Prostate gland (tissue), 2 donors: ENCODE results near the gene BRAT1. TPM values are rescaled to one million over a fixed set of nuclear protein-coding genes. Genes with fewer than 3 reads are reported as not detected.
"Not testable (repeated sequence)": the region's sequence is repeated elsewhere in the genome, so short reads cannot be mapped to it uniquely, and the experiment has no call there.

ENCODE experiments used
- DNase-seq: peaks from one replicate; pipeline ENCODE4 v3.0.0-alpha.2; 2019; ENCODE audit warnings: low spot score
- H3K27ac ChIP-seq, 2 donors: fragments of 200-600 bp; sonication (generic); 2 replicates each; pipeline ENCODE4 v1.5.1; 2017 to 2019
- H3K27me3 ChIP-seq: fragments of 200-600 bp; sonication (generic); replicated peaks from 2 replicates; pipeline ENCODE4 v1.5.1; 2019; ENCODE audit not compliant: insufficient read depth
- H3K36me3 ChIP-seq, 2 donors: fragments of 200-600 bp; sonication (generic); 1 replicate in 1 of 2; 2 replicates in 1 of 2; pipeline versions ENCODE4 v1.5.1 to v1.8.1; 2017 to 2019
- H3K4me1 ChIP-seq: fragments of 200-600 bp; sonication (generic); replicated peaks from 2 replicates; pipeline ENCODE4 v1.5.1; 2019
- H3K4me3 ChIP-seq, 2 donors: fragments of 200-600 bp; sonication (generic); 2 replicates each; pipeline ENCODE4 v1.5.1; 2017 to 2019
- H3K9me3 ChIP-seq: fragments of 200-600 bp; sonication (generic); 2 replicates; pipeline ENCODE4 v1.5.1; 2017
- POLR2A ChIP-seq: fragments of 450-650 bp; IDR thresholded peaks from one replicate; pipeline ENCODE4 v1.6.1; 2016; ENCODE audit warnings: antibody characterized with exemption, mild to moderate bottlenecking
- POLR2AphosphoS5 ChIP-seq: sonication (generic); formaldehyde crosslinking; IDR thresholded peaks from one replicate; pipeline ENCODE4 v1.6.1; 2017; ENCODE audit warnings: antibody characterized with exemption
- WGBS: methylation state at CpG from one replicate; pipeline ENCODE4 v1.1.5; 2018; 5-methylcytosine and 5-hydroxymethylcytosine counted together
- intact Hi-C: fragments of 100-400 bp; cut with DNase I; formaldehyde crosslinking; loops from one replicate; pipeline ENCODE4 v1.14.2; 2022
- total RNA-seq, 2 donors: library from RNA; depleted of rRNA; stranded (reverse); fragments of >200 nt; gene quantifications; one replicate each; pipeline ENCODE4 v1.1.0, GENCODE V29; 2016
- TF ChIP-seq, protein P1 (sequence below), 4 experiments: fragments of 200-600 bp in 2 of 4; fragments of 450-650 bp in 2 of 4; sonication (generic) in 2 of 4; IDR thresholded peaks; 1 replicate in 3 of 4; 2 replicates in 1 of 4; pipeline ENCODE4 v1.5.1; 2016 to 2019; ENCODE audit warnings: antibody characterized with exemption in 4 of 4, mild to moderate bottlenecking in 2 of 4, moderate library complexity in 2 of 4

Gene BRAT1
- total RNA-seq, 2 donors from 2014 or later = 83.9 to 113 TPM

DNA sequence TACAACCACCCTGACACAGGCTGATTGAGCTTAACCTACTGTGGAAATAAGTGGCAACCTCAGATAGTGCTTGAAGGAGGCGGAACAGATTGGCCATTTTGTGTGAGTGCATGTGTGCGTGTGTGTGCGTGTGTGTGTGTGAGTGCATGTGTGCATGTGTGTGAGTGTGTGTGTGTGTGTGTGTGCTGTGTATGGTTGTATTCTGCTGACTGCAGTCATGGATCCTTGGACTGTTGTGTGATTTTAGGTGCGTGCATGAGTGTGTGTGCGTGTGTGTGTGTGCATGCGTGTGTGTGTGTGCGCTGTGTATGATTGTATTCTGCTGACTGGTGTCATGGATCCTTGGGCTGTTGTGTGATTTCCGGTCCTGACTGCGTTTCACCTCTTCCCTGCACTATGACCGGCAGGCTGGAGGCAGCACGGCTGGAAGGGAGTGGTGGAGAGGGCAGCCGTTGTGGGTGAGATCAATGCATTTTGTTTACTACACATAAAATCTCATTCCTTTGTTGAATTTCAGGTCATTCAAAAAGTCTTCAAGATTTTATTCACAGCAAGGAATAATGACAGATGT, 9.7 kb upstream of the BRAT1 start:
- Histone ChIP-seq H3K4me3 (no peak overlapping the region), H3K4me1 (peaks cover 2% of the 10 kb centered on the region), H3K36me3 (no peaks in the 10 kb centered on the region), H3K27me3 (no peaks in the 10 kb centered on the region), H3K27ac (no peak overlapping the region), H3K9me3 (no peaks in the 10 kb centered on the region)
- TF ChIP-seq POLR2AphosphoS5 (no peak), POLR2A (no peak)
- TF ChIP-seq, protein P1, sequence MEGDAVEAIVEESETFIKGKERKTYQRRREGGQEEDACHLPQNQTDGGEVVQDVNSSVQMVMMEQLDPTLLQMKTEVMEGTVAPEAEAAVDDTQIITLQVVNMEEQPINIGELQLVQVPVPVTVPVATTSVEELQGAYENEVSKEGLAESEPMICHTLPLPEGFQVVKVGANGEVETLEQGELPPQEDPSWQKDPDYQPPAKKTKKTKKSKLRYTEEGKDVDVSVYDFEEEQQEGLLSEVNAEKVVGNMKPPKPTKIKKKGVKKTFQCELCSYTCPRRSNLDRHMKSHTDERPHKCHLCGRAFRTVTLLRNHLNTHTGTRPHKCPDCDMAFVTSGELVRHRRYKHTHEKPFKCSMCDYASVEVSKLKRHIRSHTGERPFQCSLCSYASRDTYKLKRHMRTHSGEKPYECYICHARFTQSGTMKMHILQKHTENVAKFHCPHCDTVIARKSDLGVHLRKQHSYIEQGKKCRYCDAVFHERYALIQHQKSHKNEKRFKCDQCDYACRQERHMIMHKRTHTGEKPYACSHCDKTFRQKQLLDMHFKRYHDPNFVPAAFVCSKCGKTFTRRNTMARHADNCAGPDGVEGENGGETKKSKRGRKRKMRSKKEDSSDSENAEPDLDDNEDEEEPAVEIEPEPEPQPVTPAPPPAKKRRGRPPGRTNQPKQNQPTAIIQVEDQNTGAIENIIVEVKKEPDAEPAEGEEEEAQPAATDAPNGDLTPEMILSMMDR (IDR thresholded peaks at IDR 0.05) = no peak
- DNase-seq = no peak
- intact Hi-C loops = loop anchor here (5.0 kb wide), 1 partner anchor 117 kb away; no protein-coding TSS in a partner anchor
- WGBS = 83% methylated on average over 12 of the region's 12 CpGs

DNA sequence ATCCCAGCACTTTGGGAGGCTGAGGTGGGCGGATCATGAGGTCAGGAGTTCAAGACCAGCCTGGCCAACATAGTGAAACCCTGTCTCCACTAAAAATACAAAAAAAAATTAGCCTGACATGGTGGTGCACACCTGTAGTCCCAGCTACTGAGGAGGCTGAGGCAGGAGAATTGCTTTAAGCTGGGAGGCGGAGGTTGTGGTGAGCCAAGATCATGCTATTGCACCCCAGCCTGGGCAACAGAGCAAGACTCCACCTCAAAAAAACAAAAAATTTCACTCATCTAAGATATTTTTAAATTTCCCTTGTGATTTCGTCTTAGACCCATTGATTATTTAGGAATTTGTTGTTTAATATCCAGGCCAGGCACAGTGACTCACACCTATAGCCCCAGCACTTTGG, 8.6 kb upstream of the BRAT1 start:
- WGBS = 98% methylated on average over 3 of the region's 3 CpGs
- H3K27ac ChIP-seq, H3K4me1 ChIP-seq, intact Hi-C loops, H3K27me3 ChIP-seq, H3K9me3 ChIP-seq, H3K4me3 ChIP-seq, DNase-seq, H3K36me3 ChIP-seq: not testable (repeated sequence)

DNA sequence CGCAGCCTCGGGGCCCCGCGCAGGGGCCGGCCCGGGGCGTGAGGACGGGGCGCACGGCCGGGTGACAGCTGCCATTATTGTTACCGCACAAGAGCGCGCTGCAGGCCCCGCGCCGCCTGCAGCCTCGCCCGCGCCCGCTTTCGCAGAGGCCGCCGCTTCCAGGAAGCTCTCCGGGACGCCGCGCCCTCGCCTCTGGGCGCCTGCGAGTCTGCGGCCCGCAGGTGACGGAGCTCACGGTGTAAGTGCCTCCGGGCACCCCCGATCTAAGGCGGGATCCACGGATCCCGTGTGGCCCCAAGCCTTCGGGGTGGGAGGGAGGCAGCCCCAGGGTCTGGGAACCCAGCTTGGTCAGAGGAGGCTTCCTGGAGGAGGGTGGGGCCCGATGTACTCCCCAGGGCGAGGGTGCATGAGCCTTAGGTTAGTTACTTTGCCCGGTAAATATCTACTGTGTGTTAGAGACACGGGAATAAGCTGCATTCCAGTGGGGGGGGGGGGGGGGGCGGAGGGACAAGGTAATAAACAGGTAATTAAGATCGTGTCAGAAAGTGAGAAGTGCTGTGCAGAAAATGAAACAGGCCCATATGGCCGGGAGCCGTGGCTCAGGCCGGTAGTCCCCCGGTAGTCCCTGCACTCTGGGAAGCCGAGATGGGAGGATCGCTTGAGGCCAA, 4.1 kb upstream of the BRAT1 start:
- Histone ChIP-seq H3K9me3 (no peaks in the 10 kb centered on the region), H3K4me3 (peak overlapping the region; percentile 86 to 92), H3K36me3 (no peaks in the 10 kb centered on the region), H3K27ac (peak overlapping the region; percentile 57 to 61), H3K4me1 (peaks cover 5% of the 10 kb centered on the region), H3K27me3 (no peaks in the 10 kb centered on the region)
- TF ChIP-seq POLR2A = no peak
- TF ChIP-seq, protein P1 (IDR thresholded peaks at IDR 0.05) = no peak
- TF ChIP-seq POLR2AphosphoS5 = no peak
- WGBS = 27% methylated on average over 10 of the region's 53 CpGs
- DNase-seq = no peak
- intact Hi-C loops = no loop called here

DNA sequence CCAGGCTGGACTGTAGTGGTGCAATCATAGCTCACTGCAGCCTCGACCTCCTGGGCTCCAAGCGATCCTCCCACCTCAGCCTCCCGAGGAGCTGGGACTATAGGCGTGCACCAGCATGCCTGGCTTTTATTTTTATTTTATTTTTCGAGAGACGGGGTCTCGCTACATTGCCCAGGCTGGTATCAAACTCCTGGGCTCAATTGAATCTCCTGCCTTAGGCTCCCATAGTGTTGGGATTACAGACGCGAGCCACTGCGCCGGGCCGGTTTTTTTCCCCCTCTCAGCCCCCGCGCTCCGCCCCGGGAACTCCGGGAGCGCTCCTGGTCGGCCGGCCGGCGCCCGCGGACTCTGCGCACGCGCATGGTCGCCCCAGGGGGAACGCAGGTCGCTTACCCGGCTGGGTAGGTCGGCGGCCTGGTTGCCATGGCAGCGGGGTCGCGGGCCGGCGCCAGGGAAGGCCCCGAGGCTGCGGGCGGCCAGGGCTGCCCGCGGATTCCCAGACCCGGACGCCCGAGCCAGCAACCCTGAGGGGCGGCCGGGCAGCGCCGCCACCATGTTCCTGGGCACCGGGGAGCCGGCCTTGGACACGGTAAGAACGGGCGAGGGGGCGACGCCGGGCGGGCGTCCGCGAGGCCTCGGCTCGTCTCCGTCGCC, 3.4 kb upstream of the BRAT1 start, which contains the start of gene IQCE:
TSS of gene IQCE (plus strand) at position 351 of the 654 bp plus-strand sequence. CDS start at position 554, 203 bp downstream.
- 2% methylated on average over 53 of the region's 66 CpGs for WGBS
- TF ChIP-seq, protein P1 (IDR thresholded peaks at IDR 0.05) = peak in 1 of 4 experiments; percentile 25
- TF ChIP-seq POLR2A = peak; percentile 42
- peak; percentile 95 for TF ChIP-seq POLR2AphosphoS5
- Histone ChIP-seq H3K9me3 (no peaks in the 10 kb centered on the region), H3K27ac (peak within 1 kb of the TSS; percentile 57 to 61), H3K27me3 (no peaks in the 10 kb centered on the region), H3K36me3 (no peaks in the 10 kb centered on the region), H3K4me1 (peaks cover 11% of the 10 kb centered on the region), H3K4me3 (peak within 1 kb of the TSS; percentile 86 to 92)
- intact Hi-C loops = no loop called here
- peak; percentile 84 for DNase-seq

DNA sequence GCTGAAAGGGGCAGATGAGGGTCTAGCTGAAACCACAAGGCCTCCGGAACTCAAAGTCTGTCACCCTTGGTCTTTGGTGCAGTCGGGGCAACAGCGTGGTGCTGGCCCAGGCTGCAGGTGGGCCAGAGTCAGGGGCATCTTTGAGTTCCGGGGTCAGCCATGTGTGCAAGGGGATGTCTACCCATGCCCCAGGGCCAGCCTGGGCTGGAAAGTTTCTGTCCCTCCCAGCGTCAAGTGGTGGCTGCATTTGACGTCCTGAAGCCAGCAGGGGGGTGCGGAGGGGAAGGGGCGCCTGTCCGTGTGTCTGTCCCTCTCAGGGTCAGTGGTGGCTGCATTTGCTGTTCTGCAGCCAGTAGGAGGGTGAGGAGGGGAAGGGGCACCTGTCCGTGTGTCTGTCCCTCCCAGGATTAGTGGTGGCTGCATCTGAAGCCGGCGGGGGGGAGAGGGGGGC, 638 bp downstream of the BRAT1 start:
- H3K4me1 ChIP-seq = peaks cover 9% of the 10 kb centered on the region

More for the DNA sequence above, 638 bp downstream of the BRAT1 start:
- WGBS = 2% methylated on average over 12 of the region's 12 CpGs
- DNase-seq = no peak
- H3K27ac ChIP-seq = peak overlapping the region; percentile 95 to 99
- no peak for TF ChIP-seq POLR2AphosphoS5
- no peak for TF ChIP-seq POLR2A
- TF ChIP-seq, protein P1 (IDR thresholded peaks at IDR 0.05) = no peak
- H3K27me3 ChIP-seq = no peaks in the 10 kb centered on the region
- no peaks in the 10 kb centered on the region for H3K36me3 ChIP-seq
- H3K4me3 ChIP-seq = peak overlapping the region; percentile 79 to 93
- intact Hi-C loops = no loop called here
- no peaks in the 10 kb centered on the region for H3K9me3 ChIP-seq
